Panc1 (cell line): ENCODE measurements around the gene MCM3AP.

Source experiments
- POLR2AphosphoS5 ChIP-seq: IDR thresholded peaks from 2 replicates; pipeline ENCODE4 v1.6.1; 2012; ENCODE audit warnings: mild to moderate bottlenecking, low read depth, low read length, moderate library complexity
- TCF7L2 ChIP-seq: IDR thresholded peaks from 2 replicates; pipeline ENCODE4 v1.6.1; 2011; ENCODE audit warnings: mild to moderate bottlenecking, low read depth, low read length, inconsistent platforms
- TF ChIP-seq, protein P1 (sequence below): fragments of 450-650 bp; IDR thresholded peaks from 2 replicates; pipeline ENCODE4 v1.5.1; 2017; ENCODE audit warnings: mild to moderate bottlenecking

DNA sequence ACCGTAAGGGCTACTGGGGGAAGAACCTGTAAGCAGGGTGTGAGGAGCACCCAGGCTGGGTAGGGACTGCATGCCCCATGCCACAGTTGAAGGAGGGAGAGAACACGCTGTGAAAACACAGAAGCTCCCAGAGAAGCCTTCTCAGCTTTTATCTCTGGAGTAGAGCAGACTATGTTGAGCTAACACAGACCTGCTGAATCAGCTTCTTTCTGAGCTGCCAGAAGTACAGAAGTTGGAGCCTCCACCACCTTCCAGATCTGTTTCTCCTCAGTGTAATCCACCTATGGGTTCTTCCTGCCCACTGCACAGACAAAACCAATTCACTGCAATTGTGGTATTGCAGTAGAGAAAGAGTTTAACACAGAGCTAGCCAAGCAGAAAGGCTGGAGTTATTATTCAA lies 6.2 kb upstream of the MCM3AP start:
- TF ChIP-seq, protein P1, sequence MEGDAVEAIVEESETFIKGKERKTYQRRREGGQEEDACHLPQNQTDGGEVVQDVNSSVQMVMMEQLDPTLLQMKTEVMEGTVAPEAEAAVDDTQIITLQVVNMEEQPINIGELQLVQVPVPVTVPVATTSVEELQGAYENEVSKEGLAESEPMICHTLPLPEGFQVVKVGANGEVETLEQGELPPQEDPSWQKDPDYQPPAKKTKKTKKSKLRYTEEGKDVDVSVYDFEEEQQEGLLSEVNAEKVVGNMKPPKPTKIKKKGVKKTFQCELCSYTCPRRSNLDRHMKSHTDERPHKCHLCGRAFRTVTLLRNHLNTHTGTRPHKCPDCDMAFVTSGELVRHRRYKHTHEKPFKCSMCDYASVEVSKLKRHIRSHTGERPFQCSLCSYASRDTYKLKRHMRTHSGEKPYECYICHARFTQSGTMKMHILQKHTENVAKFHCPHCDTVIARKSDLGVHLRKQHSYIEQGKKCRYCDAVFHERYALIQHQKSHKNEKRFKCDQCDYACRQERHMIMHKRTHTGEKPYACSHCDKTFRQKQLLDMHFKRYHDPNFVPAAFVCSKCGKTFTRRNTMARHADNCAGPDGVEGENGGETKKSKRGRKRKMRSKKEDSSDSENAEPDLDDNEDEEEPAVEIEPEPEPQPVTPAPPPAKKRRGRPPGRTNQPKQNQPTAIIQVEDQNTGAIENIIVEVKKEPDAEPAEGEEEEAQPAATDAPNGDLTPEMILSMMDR, result no peak
- no peak for TF ChIP-seq POLR2AphosphoS5
- no peak for TF ChIP-seq TCF7L2
